Mesendoderm (in vitro differentiated cells): Measurements from ENCODE around the gene STIM2.

Experiments used
- DNase-seq: peaks from one replicate; pipeline ENCODE4 v3.0.0; 2013
- H2AK5ac ChIP-seq: 2 replicates; pipeline ENCODE4 v1.6.1; 2013; ENCODE audit warnings: low read length, inconsistent platforms
- H2BK120ac ChIP-seq: 2 replicates; pipeline ENCODE4 v1.6.1; 2013; ENCODE audit warnings: low read depth, mild to moderate bottlenecking, low read length, moderate library complexity, mixed read lengths
- H2BK15ac ChIP-seq: replicated peaks from 2 replicates; pipeline ENCODE4 v1.6.1; 2013; ENCODE audit warnings: low read depth, mild to moderate bottlenecking, moderate library complexity
- H2BK5ac ChIP-seq: 2 replicates; pipeline ENCODE4 v1.6.1; 2013; ENCODE audit warnings: low read length, inconsistent platforms
- H3K18ac ChIP-seq: 2 replicates; pipeline ENCODE4 v1.6.1; 2013; ENCODE audit warnings: mild to moderate bottlenecking, low read length, mixed read lengths
- H3K23ac ChIP-seq: one replicate; pipeline ENCODE4 v1.6.1; 2013; ENCODE audit warnings: low read length
- H3K27ac ChIP-seq: 2 replicates; pipeline ENCODE4 v1.5.1; 2013; ENCODE audit warnings: low read depth, mild to moderate bottlenecking, inconsistent platforms, low read length, moderate library complexity
- H3K27me3 ChIP-seq: 2 replicates; pipeline ENCODE4 v1.6.1; 2013; ENCODE audit warnings: low read length, control low read depth, mild to moderate bottlenecking, inconsistent platforms; ENCODE audit not compliant: insufficient read depth, poor library complexity
- H3K36me3 ChIP-seq: 2 replicates; pipeline ENCODE4 v1.6.1; 2013; ENCODE audit warnings: low read length, inconsistent platforms; ENCODE audit not compliant: control insufficient read depth, insufficient read depth
- H3K4ac ChIP-seq: one replicate; pipeline ENCODE4 v1.6.1; 2013; ENCODE audit warnings: low read depth, mild to moderate bottlenecking, low read length, moderate library complexity
- H3K4me1 ChIP-seq: 2 replicates; pipeline ENCODE4 v1.6.1; 2013; ENCODE audit warnings: low read depth, low read length, inconsistent platforms; ENCODE audit not compliant: control insufficient read depth
- H3K4me2 ChIP-seq: 2 replicates; pipeline ENCODE4 v1.6.1; 2013; ENCODE audit warnings: low read length
- H3K4me3 ChIP-seq: 2 replicates; pipeline ENCODE4 v1.5.1; 2013; ENCODE audit warnings: mild to moderate bottlenecking, low read length
- H3K56ac ChIP-seq: one replicate; pipeline ENCODE4 v1.6.1; 2013; ENCODE audit warnings: low read length
- H3K79me1 ChIP-seq: 2 replicates; pipeline ENCODE4 v1.6.1; 2013; ENCODE audit warnings: low read length, inconsistent platforms
- H3K79me2 ChIP-seq: 2 replicates; pipeline ENCODE4 v1.6.1; 2013; ENCODE audit warnings: mild to moderate bottlenecking, low read length; ENCODE audit not compliant: control insufficient read depth, insufficient read depth
- H3K9ac ChIP-seq: 2 replicates; pipeline ENCODE4 v1.6.1; 2013; ENCODE audit warnings: low read length, inconsistent platforms
- H4K5ac ChIP-seq: one replicate; pipeline ENCODE4 v1.6.1; 2013; ENCODE audit warnings: low read length
- H4K8ac ChIP-seq: one replicate; pipeline ENCODE4 v1.6.1; 2013; ENCODE audit warnings: low read depth, mild to moderate bottlenecking, control low read depth, low read length, moderate library complexity
- WGBS: extraction: QIAGEN DNeasy Blood & Tissue Kit; methylation state at CpG from one replicate; pipeline ENCODE4 v1.1.7; 2013; ENCODE audit warnings: low lambda C conversion rate, missing lambda C conversion rate; ENCODE audit not compliant: insufficient coverage; ENCODE audit errors: extremely low coverage; 5-methylcytosine and 5-hydroxymethylcytosine counted together

The STIM2 gene

GRCh38 chr4:26877406-26877805, 16.8 kb downstream of the STIM2 start:
- Histone ChIP-seq H3K18ac (no peak overlapping the region), H2BK5ac (no peak overlapping the region), H4K5ac (no peak overlapping the region), H3K4me2 (no peak overlapping the region), H3K27ac (no peak overlapping the region), H3K36me3 (no peaks in the 10 kb centered on the region), H3K9ac (no peak overlapping the region), H2AK5ac (no peak overlapping the region), H3K4ac (no peak overlapping the region), H3K4me1 (no peaks in the 10 kb centered on the region), H3K79me2 (peaks cover 29% of the 10 kb centered on the region), H2BK120ac (no peak overlapping the region), H2BK15ac (no peak overlapping the region), H3K79me1 (peaks cover 12% of the 10 kb centered on the region), H3K27me3 (no peaks in the 10 kb centered on the region), H3K56ac (no peak overlapping the region), H4K8ac (no peak overlapping the region), H3K23ac (no peak overlapping the region), H3K4me3 (no peak overlapping the region)
- WGBS, result no CpG with 5 or more reads among the region's 3 CpGs
- DNase-seq, result no peak

GRCh38 chr4:26877961-26878360, 17.3 kb downstream of the STIM2 start:
- Histone ChIP-seq H2BK5ac (no peak overlapping the region), H3K79me1 (peaks cover 12% of the 10 kb centered on the region), H3K79me2 (peaks cover 28% of the 10 kb centered on the region), H4K5ac (no peak overlapping the region), H3K56ac (no peak overlapping the region), H3K36me3 (no peaks in the 10 kb centered on the region), H3K4ac (no peak overlapping the region), H2BK15ac (no peak overlapping the region), H4K8ac (no peak overlapping the region), H3K4me2 (no peak overlapping the region), H3K27me3 (no peaks in the 10 kb centered on the region), H3K4me1 (no peaks in the 10 kb centered on the region), H3K4me3 (no peak overlapping the region), H2BK120ac (no peak overlapping the region), H2AK5ac (no peak overlapping the region), H3K23ac (no peak overlapping the region), H3K9ac (no peak overlapping the region), H3K18ac (no peak overlapping the region), H3K27ac (no peak overlapping the region)
- WGBS, result no CpG with 5 or more reads among the region's 3 CpGs
- no peak for DNase-seq

GRCh38 chr4:26878794-26879391, 18.3 kb downstream of the STIM2 start:
- no CpG with 5 or more reads among the region's 5 CpGs for WGBS

GRCh38 chr4:26879805-26880204, 19.2 kb downstream of the STIM2 start:
- no peak for DNase-seq
- H3K56ac ChIP-seq, result no peak overlapping the region
- no peak overlapping the region for H2AK5ac ChIP-seq
- no peak overlapping the region for H3K4ac ChIP-seq
- H3K23ac ChIP-seq, result no peak overlapping the region
- H3K4me3 ChIP-seq, result no peak overlapping the region
- no peak overlapping the region for H3K4me2 ChIP-seq
- H2BK15ac ChIP-seq, result no peak overlapping the region
- H2BK120ac ChIP-seq, result no peak overlapping the region
- H3K9ac ChIP-seq, result no peak overlapping the region
- peaks cover 34% of the 10 kb centered on the region for H3K79me2 ChIP-seq
- no peak overlapping the region for H2BK5ac ChIP-seq
- H4K5ac ChIP-seq, result no peak overlapping the region
- peaks cover 12% of the 10 kb centered on the region for H3K79me1 ChIP-seq
- no peaks in the 10 kb centered on the region for H3K27me3 ChIP-seq
- H3K4me1 ChIP-seq, result peaks cover 3% of the 10 kb centered on the region
- WGBS, result no CpG with 5 or more reads among the region's 2 CpGs
- no peaks in the 10 kb centered on the region for H3K36me3 ChIP-seq
- no peak overlapping the region for H3K18ac ChIP-seq
- no peak overlapping the region for H4K8ac ChIP-seq
- no peak overlapping the region for H3K27ac ChIP-seq

More at GRCh38 chr4:26878794-26879391, 18.3 kb downstream of the STIM2 start:
- no peak overlapping the region for H3K23ac ChIP-seq
- H3K27me3 ChIP-seq, result no peaks in the 10 kb centered on the region
- H4K8ac ChIP-seq, result no peak overlapping the region
- no peak overlapping the region for H3K27ac ChIP-seq
- H3K4ac ChIP-seq, result no peak overlapping the region
- H3K18ac ChIP-seq, result no peak overlapping the region
- no peak overlapping the region for H3K4me3 ChIP-seq
- H2BK5ac ChIP-seq, result no peak overlapping the region
- no peak overlapping the region for H2AK5ac ChIP-seq
- H3K4me1 ChIP-seq, result peaks cover under 1% of the 10 kb centered on the region
- H2BK120ac ChIP-seq, result no peak overlapping the region
- H4K5ac ChIP-seq, result no peak overlapping the region
- no peak overlapping the region for H3K9ac ChIP-seq
- H3K4me2 ChIP-seq, result no peak overlapping the region
- peaks cover 28% of the 10 kb centered on the region for H3K79me2 ChIP-seq
- H2BK15ac ChIP-seq, result no peak overlapping the region
- DNase-seq, result no peak
- H3K56ac ChIP-seq, result no peak overlapping the region
- peaks cover 12% of the 10 kb centered on the region for H3K79me1 ChIP-seq
- H3K36me3 ChIP-seq, result no peaks in the 10 kb centered on the region

GRCh38 chr4:26884026-26884425, 23.4 kb downstream of the STIM2 start:
- Histone ChIP-seq H3K27ac (no peak overlapping the region), H3K27me3 (no peaks in the 10 kb centered on the region), H4K8ac (no peak overlapping the region), H2AK5ac (no peak overlapping the region), H3K18ac (no peak overlapping the region), H3K4me3 (no peak overlapping the region), H3K23ac (no peak overlapping the region), H3K79me2 (peaks cover 26% of the 10 kb centered on the region), H3K4ac (no peak overlapping the region), H3K36me3 (no peaks in the 10 kb centered on the region), H3K9ac (no peak overlapping the region), H2BK15ac (no peak overlapping the region), H3K56ac (no peak overlapping the region), H3K79me1 (peaks cover 13% of the 10 kb centered on the region), H3K4me2 (no peak overlapping the region), H2BK5ac (no peak overlapping the region), H3K4me1 (peaks cover 3% of the 10 kb centered on the region), H4K5ac (no peak overlapping the region), H2BK120ac (no peak overlapping the region)
- no peak for DNase-seq
- no CpG with 5 or more reads among the region's 2 CpGs for WGBS

GRCh38 chr4:26884486-26884988, 23.9 kb downstream of the STIM2 start:
- Histone ChIP-seq H3K4me3 (no peak overlapping the region), H2BK15ac (no peak overlapping the region), H4K8ac (no peak overlapping the region), H3K36me3 (no peaks in the 10 kb centered on the region), H3K79me1 (peaks cover 13% of the 10 kb centered on the region), H3K9ac (no peak overlapping the region), H4K5ac (no peak overlapping the region), H3K4me1 (peaks cover 3% of the 10 kb centered on the region), H3K27ac (no peak overlapping the region), H3K23ac (no peak overlapping the region), H3K4ac (no peak overlapping the region), H3K18ac (no peak overlapping the region), H2BK5ac (no peak overlapping the region), H3K4me2 (no peak overlapping the region), H3K27me3 (no peaks in the 10 kb centered on the region), H2BK120ac (no peak overlapping the region), H2AK5ac (no peak overlapping the region), H3K56ac (no peak overlapping the region), H3K79me2 (peaks cover 28% of the 10 kb centered on the region)
- whole genome bisulfite sequencing, result no CpG with 5 or more reads among the region's 5 CpGs
- DNase-seq, result no peak
